GF-D8 (cell line): ENCODE data around the gene ABCA7.

Experiments used
- DNase-seq: peaks from one replicate; lab custom pipeline; 2025; lab: John Stamatoyannopoulos, UW

The ABCA7 gene

DNA sequence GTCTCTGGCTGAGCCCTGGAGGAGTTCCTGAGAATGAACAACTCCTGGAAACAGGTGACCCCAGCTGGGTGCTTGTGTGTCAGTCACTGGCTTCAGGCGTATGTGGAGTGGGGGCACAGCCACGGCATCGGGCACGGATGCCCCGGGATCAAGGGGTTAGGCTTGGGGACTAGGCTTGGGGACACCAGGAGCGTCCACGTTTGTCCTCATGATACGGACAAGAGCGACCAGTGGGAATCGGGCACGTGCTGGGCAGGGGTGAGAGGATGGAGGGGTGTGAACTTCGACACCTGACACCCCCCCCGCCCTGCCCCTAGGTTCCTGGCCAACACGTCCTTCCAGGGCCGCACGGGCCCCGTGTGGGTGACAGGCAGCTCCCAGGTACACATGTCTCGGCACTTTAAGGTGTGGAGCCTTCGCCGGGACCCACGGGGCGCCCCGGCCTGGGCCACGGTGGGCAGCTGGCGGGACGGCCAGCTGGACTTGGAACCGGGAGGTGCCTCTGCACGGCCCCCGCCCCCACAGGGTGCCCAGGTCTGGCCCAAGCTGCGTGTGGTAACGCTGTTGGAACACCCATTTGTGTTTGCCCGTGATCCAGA lies 35.6 kb upstream of the ABCA7 start:
- no peak for DNase-seq

GRCh38 chr19:1004803-1005664 lies 34.9 kb upstream of the ABCA7 start:
- DNase-seq: no peak

- no peak for DNase-seq
Observed at GRCh38 chr19:1006711-1007398, 33.1 kb upstream of the ABCA7 start.

GRCh38 chr19:1007399-1008251 lies 32.3 kb upstream of the ABCA7 start:
- no peak for DNase-seq

- DNase-seq: no peak
Observed at GRCh38 chr19:1008268-1009040, 31.5 kb upstream of the ABCA7 start.

- DNase-seq: no peak
Observed at GRCh38 chr19:1009041-1009980, 30.6 kb upstream of the ABCA7 start.

DNA sequence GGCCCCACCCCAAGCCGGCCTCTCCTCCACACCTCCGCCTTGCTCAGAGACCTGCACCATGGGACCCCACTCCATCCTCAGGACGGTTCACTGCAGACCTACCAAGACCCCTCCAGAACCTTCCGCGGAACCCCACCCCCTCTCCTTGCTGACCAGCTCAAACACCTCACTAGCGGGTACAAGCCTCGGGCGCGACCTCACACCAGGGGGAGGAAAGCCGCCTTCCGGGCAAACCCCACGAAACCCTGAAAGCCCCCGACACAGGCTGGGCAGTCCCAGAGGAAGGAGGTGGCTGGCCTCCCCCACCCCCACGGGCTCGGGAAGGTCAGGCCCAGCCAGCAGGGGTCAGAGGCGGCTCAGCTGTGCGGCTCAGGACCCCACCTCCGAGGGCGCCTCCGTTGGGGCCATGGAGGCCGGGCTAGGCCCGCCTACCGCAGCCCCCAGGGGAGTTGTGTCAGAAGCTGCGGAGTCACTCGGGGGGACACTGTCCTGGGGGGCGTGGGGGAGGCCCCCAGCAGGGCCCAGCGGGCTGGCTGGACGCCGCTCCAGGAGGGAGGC lies 29.8 kb upstream of the ABCA7 start:
- DNase-seq: no peak

GRCh38 chr19:1010586-1011510 lies 29.1 kb upstream of the ABCA7 start:
- no peak for DNase-seq

DNA sequence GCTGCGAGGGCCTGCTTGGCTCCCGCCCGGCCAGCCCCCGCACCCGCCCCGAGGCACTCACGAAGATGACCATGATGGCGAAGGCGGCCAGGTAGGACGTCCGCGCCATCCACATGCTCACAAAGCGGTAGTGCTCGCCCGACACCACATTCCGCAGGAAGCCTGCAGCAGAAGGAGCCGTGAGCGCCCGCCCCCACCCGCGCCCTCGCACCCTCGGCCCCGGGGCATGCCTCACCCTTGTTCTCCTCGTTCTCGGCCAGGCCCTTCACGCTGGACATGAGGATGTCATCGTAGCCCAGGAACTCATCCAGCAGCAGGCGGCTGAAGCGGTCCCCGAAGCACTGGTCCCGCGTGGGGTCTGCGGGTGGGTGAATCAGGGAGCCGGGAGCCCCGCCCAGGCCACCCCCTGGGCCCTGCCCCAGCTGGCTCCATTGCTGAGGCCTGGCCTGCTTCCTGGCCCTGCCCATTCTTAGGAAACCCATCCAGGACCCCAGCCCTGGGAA lies 28.0 kb upstream of the ABCA7 start:
- no peak for DNase-seq

DNA sequence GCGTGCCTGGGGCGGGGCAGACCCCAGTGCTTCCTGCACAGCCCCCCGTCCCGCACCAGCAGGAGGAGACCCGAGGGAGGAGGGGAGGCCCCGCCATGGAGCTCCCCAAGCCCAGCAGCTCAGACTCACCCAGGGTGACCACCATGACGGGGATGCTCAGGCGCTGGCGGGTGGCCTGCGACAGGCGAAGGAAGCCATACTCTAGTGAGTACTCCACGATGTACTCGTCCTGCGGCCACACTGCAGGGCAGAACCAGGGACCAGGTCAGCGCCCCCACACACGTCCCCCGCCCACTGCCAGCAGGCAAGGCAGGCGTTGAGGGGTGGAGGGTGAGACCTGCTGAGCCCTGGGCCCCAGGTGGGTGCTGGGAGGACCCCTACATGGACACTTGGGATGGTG lies 27.6 kb upstream of the ABCA7 start:
- no peak for DNase-seq

- no peak for DNase-seq
Observed at GRCh38 chr19:1013218-1013617, 26.7 kb upstream of the ABCA7 start.

GRCh38 chr19:1014161-1015060 lies 25.5 kb upstream of the ABCA7 start:
- DNase-seq: no peak

GRCh38 chr19:1015061-1015781 lies 24.7 kb upstream of the ABCA7 start:
- no peak for DNase-seq

DNA sequence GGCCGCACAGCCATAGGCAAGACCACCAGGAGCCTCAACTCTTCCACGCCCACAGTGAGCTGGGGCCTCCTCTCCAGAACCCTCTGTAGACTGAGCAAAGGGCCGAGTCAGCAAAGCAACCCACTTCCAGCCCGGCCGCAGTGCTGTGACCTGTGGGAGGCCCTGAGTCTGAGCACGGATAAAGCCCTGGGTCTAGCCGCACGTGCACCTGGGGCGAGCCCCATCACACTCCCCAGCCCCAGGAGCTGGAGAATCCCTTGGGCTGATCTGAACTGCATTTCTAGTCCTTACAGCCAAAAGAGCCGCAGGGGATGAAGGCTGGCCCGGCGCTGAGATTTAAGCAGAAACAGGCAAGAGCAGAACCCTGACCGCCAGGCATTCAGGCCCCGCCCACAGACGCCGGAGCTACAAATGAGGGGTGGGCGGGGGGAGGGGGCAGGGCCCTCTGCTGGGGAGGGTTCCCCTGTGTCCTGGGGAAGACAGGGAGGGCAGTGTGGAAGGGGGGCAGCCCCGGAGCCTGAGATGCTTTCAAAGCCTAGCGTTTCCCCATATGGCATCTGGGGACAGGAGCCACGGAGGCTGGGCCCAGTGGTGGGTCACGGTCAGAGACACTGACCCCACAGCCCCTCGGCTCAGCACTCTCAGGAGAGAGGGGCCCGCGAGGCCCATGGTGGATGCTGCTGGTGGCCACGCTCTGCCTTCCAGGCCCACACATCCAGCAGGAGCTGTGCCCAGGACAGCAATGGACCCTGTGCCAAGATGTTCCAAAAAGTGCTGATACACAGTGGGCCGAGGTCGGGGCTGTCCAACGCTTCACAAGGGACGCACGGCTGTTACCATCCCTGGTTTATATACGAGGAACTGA lies 23.9 kb upstream of the ABCA7 start:
- DNase-seq: no peak

GRCh38 chr19:1016647-1017114 lies 23.2 kb upstream of the ABCA7 start:
- DNase-seq: no peak
